ENCODE data around the gene FIP1L1.
"Not testable (repeated sequence)": the region's sequence is repeated elsewhere in the genome, so short reads cannot be mapped to it uniquely, and the experiment has no call there.

The FIP1L1 gene

DNA sequence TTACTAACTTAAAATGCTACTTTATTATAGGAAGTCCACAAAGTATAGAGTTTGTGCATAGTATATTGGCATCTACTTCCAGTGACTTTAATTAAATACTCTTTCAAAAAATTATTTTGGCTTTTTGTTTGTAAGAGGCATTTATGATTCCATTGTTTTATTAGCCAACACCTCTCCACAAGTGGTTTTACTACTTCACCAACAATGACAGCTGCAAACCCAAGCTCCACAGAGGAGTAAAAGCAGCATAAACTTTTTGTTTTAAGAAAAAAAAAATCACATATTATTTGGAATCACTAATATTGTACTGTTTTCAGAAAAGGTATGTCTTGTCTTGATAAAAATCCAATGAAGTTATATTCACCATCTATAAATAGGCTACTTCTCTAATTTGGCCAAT lies 88.5 kb downstream of the FIP1L1 start:
- TF ChIP-seq EZH2phosphoT487 (conservative IDR thresholded peaks at IDR 0.05; ENCODE audit: low read length) = no peak
- TF ChIP-seq, protein P1, sequence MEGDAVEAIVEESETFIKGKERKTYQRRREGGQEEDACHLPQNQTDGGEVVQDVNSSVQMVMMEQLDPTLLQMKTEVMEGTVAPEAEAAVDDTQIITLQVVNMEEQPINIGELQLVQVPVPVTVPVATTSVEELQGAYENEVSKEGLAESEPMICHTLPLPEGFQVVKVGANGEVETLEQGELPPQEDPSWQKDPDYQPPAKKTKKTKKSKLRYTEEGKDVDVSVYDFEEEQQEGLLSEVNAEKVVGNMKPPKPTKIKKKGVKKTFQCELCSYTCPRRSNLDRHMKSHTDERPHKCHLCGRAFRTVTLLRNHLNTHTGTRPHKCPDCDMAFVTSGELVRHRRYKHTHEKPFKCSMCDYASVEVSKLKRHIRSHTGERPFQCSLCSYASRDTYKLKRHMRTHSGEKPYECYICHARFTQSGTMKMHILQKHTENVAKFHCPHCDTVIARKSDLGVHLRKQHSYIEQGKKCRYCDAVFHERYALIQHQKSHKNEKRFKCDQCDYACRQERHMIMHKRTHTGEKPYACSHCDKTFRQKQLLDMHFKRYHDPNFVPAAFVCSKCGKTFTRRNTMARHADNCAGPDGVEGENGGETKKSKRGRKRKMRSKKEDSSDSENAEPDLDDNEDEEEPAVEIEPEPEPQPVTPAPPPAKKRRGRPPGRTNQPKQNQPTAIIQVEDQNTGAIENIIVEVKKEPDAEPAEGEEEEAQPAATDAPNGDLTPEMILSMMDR (IDR thresholded peaks at IDR 0.05; ENCODE audit: insufficient read depth, low read length, poor library complexity, severe bottlenecking) = no peak
- Histone ChIP-seq H3K36me3 (ENCODE audit: low read length) (0 out of 2 replicates have a peak, but pooled peaks cover 3% of the 10 kb centered on the region), H3K27me3 (ENCODE audit: low read length) (no peaks in the 10 kb centered on the region), H3K9me3 (ENCODE audit: insufficient read depth, low read length) (no peaks in the 10 kb centered on the region), H3F3A (ENCODE audit: insufficient read depth) (no peaks in the 10 kb centered on the region), H3K4me2 (ENCODE audit: low read depth, low read length, poor library complexity, severe bottlenecking) (no peak overlapping the region), H3K9me2 (replicated peaks; ENCODE audit: insufficient read depth, low read length) (no peaks in the 10 kb centered on the region), H4K20me1 (ENCODE audit: low read depth, low read length) (no peaks in the 10 kb centered on the region), H2AFZ (ENCODE audit: low read depth, low read length, severe bottlenecking) (no peak overlapping the region), H3K79me2 (ENCODE audit: insufficient read depth, low read length) (no peaks in the 10 kb centered on the region), H3K9ac (ENCODE audit: low read length) (no peak overlapping the region), H3K4me3 (ENCODE audit: insufficient read depth, low read length, poor library complexity, severe bottlenecking) (no peak overlapping the region), H3K27ac (ENCODE audit: low read depth, low read length) (no peak overlapping the region)

DNA sequence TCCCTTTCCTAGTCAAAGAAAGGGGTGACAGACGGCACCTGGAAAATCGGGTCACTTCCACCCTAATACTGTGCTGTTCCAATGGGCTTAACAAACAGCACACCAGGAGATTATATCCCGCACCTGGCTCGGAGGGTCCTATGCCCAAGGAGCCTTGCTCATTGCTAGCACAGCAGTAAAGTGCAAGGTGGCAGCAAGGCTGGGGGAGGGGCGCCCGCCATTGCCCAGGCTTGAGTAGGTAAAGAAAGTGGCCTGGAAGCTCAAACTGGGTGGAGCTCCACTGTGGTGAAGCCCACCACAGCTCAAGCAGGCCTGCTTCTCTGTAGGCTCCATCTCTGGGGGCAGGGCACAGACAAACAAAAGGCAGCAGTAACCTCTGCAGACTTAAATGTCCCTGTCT lies 89.1 kb downstream of the FIP1L1 start:
- H4K20me1 ChIP-seq (ENCODE audit: low read depth, low read length); H3K9me3 ChIP-seq (ENCODE audit: insufficient read depth, low read length); H2AFZ ChIP-seq (ENCODE audit: low read depth, low read length, severe bottlenecking); H3K27me3 ChIP-seq (ENCODE audit: low read length); H3K36me3 ChIP-seq (ENCODE audit: low read length); H3K4me2 ChIP-seq (ENCODE audit: low read depth, low read length, poor library complexity, severe bottlenecking); H3K27ac ChIP-seq (ENCODE audit: low read depth, low read length); H3K79me2 ChIP-seq (ENCODE audit: insufficient read depth, low read length); H3K9ac ChIP-seq (ENCODE audit: low read length); H3F3A ChIP-seq (ENCODE audit: insufficient read depth); H3K9me2 ChIP-seq (replicated peaks; ENCODE audit: insufficient read depth, low read length); H3K4me3 ChIP-seq (ENCODE audit: insufficient read depth, low read length, poor library complexity, severe bottlenecking): not testable (repeated sequence)

DNA sequence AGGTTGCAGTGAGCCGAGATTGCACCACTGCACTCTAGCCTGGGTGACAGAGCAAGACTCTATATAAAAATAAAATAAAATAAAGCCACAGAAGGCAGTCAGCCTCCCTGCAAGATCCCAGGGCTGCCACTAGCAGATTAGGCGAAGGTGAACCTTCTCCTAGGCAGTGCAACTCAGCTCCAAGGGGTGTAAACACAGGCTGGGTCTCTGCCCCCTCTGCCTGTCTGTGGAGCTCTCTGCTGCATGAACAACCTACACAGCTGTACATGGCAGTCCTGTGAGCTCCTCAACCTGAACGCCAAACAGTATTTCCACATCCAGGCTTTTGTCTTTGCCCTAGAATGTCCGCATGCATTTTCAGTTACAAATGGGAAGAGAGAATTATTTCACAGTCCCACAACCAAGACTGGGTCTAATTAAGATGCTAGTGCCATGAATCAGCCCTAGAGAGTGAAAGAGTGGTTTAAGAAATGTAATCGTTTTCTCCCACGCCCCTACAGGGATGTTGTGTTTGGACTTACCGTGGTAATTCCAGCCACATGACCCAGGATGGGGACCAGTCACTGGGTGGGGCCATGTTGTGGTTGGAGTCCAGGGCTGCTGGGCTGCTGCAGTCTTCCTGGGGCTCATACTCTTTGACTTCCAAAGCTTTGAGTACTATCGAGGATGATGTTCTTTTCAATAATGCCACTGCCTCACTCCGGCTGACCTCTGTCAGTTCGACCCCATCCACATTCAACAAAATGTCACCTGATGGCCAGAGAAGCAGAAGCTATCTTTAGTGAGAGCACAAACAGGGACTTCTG lies 99.0 kb downstream of the FIP1L1 start:
- H3K27me3 ChIP-seq (ENCODE audit: low read length) = no peaks in the 10 kb centered on the region
- H3K4me3 ChIP-seq (ENCODE audit: insufficient read depth, low read length, poor library complexity, severe bottlenecking) = no peak overlapping the region
- no peaks in the 10 kb centered on the region for H3F3A ChIP-seq (ENCODE audit: insufficient read depth)
- no peak overlapping the region for H3K4me2 ChIP-seq (ENCODE audit: low read depth, low read length, poor library complexity, severe bottlenecking)
- no peaks in the 10 kb centered on the region for H3K36me3 ChIP-seq (ENCODE audit: low read length)
- H3K9me2 ChIP-seq (replicated peaks; ENCODE audit: insufficient read depth, low read length) = no peaks in the 10 kb centered on the region
- H3K27ac ChIP-seq (ENCODE audit: low read depth, low read length) = no peak overlapping the region
- no peak overlapping the region for H2AFZ ChIP-seq (ENCODE audit: low read depth, low read length, severe bottlenecking)
- no peak overlapping the region for H3K9ac ChIP-seq (ENCODE audit: low read length)
- no peaks in the 10 kb centered on the region for H4K20me1 ChIP-seq (ENCODE audit: low read depth, low read length)
- H3K79me2 ChIP-seq (ENCODE audit: insufficient read depth, low read length) = no peaks in the 10 kb centered on the region
- no peaks in the 10 kb centered on the region for H3K9me3 ChIP-seq (ENCODE audit: insufficient read depth, low read length)
- TF ChIP-seq EZH2phosphoT487 (conservative IDR thresholded peaks at IDR 0.05; ENCODE audit: low read length) = no peak
- TF ChIP-seq, protein P1 (IDR thresholded peaks at IDR 0.05; ENCODE audit: insufficient read depth, low read length, poor library complexity, severe bottlenecking) = no peak

DNA sequence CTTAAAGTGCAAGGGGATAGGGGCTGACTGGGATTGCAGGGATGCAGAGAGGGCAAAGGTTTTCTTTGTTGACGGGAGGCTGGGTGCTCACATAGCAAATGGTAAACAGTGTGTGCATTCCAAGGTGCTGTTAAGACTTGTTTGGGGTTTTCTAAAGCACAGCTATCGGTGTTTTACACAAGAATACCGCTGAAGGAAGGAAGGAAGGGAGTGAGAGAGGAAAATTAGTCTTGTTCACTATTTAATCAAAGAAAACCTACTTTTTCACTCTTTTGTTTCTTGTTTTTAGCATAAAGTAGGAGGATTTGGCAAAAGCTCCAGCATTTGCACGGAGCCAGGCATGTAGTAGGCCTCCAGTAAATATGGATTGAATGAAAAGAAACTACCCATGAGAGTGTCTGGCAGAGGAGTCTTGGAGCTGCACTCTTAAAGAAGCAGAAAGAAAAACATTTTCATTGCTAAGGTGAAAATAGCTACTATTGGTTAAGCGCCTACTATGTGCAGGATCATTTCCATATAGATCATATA lies 99.7 kb downstream of the FIP1L1 start:
- no peak for TF ChIP-seq EZH2phosphoT487 (conservative IDR thresholded peaks at IDR 0.05; ENCODE audit: low read length)
- TF ChIP-seq, protein P1 (IDR thresholded peaks at IDR 0.05; ENCODE audit: insufficient read depth, low read length, poor library complexity, severe bottlenecking) = no peak
- no peaks in the 10 kb centered on the region for H3F3A ChIP-seq (ENCODE audit: insufficient read depth)
- no peaks in the 10 kb centered on the region for H3K36me3 ChIP-seq (ENCODE audit: low read length)
- H3K4me3 ChIP-seq (ENCODE audit: insufficient read depth, low read length, poor library complexity, severe bottlenecking) = no peak overlapping the region
- H3K4me2 ChIP-seq (ENCODE audit: low read depth, low read length, poor library complexity, severe bottlenecking) = no peak overlapping the region
- no peaks in the 10 kb centered on the region for H3K79me2 ChIP-seq (ENCODE audit: insufficient read depth, low read length)
- no peaks in the 10 kb centered on the region for H3K27me3 ChIP-seq (ENCODE audit: low read length)
- no peaks in the 10 kb centered on the region for H4K20me1 ChIP-seq (ENCODE audit: low read depth, low read length)
- no peak overlapping the region for H3K9ac ChIP-seq (ENCODE audit: low read length)
- H3K9me2 ChIP-seq (replicated peaks; ENCODE audit: insufficient read depth, low read length) = no peaks in the 10 kb centered on the region
- H2AFZ ChIP-seq (ENCODE audit: low read depth, low read length, severe bottlenecking) = no peak overlapping the region
- H3K9me3 ChIP-seq (ENCODE audit: insufficient read depth, low read length) = no peaks in the 10 kb centered on the region
- H3K27ac ChIP-seq (ENCODE audit: low read depth, low read length) = no peak overlapping the region
